ENCODE data around the gene PEX26. TPM values are rescaled to one million over a fixed set of nuclear protein-coding genes. Genes with fewer than 3 reads are reported as not detected.

PEX26 gene
- total RNA-seq, 4 donors from 2014 or later: 31.7 to 47.3 (median 39.1) TPM

DNA sequence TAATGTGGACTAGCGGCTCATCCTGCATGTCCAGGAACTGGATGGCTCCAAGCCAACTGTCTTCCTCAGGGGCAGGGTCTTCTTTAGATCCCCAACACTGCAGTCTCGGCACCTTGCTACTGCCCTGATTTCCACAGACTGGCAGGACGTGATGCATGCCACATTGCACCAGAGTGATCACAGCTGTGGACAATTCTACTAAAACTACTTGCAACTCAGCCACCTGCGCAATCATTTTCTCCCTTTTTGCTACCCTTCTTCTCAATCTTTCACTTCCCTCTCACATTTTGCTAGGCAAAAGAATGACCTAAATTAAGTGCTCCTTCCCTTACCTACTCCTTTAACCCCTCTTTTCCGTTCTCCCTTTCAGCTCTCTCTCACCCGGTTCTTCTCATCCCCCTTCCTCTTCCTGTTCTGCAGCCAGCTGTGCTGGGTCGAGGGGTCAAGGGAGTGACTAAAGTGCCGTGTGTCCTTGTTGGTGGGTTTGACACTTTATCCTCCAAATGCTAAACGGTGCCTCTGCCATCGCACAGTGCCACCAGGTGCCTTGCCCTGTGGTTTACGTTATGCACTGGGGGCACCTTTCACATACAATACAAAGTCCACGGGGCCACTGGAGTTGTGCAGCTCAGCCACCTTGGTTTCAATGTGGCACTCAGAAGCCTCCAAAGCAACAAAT lies 11.5 kb upstream of the PEX26 start:
- Histone ChIP-seq H3K9me3 (no peaks in the 10 kb centered on the region), H3K36me3 (no peaks in the 10 kb centered on the region), H3K27me3 (no peaks in the 10 kb centered on the region), H3K4me1 (peaks cover 7% of the 10 kb centered on the region), H3K27ac (no peak overlapping the region), H3K4me3 (no peak overlapping the region)
- no peak for DNase-seq (ENCODE audit: low spot score in 2 of 2)
- 69% methylated on average over 12 of the region's 12 CpGs for WGBS
- TF ChIP-seq POLR2AphosphoS5 (IDR thresholded peaks at IDR 0.05) (no peak), EP300 (IDR thresholded peaks at IDR 0.05) (no peak), POLR2A (IDR thresholded peaks at IDR 0.05) (no peak)
- TF ChIP-seq, protein P1, sequence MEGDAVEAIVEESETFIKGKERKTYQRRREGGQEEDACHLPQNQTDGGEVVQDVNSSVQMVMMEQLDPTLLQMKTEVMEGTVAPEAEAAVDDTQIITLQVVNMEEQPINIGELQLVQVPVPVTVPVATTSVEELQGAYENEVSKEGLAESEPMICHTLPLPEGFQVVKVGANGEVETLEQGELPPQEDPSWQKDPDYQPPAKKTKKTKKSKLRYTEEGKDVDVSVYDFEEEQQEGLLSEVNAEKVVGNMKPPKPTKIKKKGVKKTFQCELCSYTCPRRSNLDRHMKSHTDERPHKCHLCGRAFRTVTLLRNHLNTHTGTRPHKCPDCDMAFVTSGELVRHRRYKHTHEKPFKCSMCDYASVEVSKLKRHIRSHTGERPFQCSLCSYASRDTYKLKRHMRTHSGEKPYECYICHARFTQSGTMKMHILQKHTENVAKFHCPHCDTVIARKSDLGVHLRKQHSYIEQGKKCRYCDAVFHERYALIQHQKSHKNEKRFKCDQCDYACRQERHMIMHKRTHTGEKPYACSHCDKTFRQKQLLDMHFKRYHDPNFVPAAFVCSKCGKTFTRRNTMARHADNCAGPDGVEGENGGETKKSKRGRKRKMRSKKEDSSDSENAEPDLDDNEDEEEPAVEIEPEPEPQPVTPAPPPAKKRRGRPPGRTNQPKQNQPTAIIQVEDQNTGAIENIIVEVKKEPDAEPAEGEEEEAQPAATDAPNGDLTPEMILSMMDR (IDR thresholded peaks at IDR 0.05): no peak

DNA sequence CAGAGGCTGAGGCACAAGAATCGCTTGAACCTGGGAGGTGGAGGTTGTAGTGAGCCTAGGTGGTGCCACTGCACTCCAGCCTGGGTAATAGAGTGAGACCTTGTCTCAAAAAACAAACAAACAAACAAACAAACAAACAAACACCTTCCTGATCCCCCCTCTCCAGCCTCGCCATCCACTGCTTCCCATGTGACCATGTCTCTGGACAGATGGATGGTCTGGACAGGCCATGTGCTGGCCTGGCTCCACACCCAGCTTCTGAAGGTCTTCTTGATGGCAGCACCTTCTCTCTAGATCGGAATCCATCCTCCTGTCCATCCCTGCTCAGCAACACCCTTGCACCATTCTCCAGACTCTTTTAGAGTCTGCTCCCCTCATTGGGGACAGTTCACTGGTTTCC lies 10.7 kb upstream of the PEX26 start:
- H3K4me3 ChIP-seq: no peak overlapping the region
- no peaks in the 10 kb centered on the region for H3K27me3 ChIP-seq
- no peak for DNase-seq (ENCODE audit: low spot score in 2 of 2)
- H3K9me3 ChIP-seq: no peaks in the 10 kb centered on the region
- WGBS: 96% methylated on average over 3 of the region's 3 CpGs
- H3K27ac ChIP-seq: no peak overlapping the region
- H3K36me3 ChIP-seq: no peaks in the 10 kb centered on the region
- peaks cover under 1% of the 10 kb centered on the region for H3K4me1 ChIP-seq
- TF ChIP-seq EP300 (IDR thresholded peaks at IDR 0.05): no peak
- TF ChIP-seq POLR2AphosphoS5 (IDR thresholded peaks at IDR 0.05): no peak
- TF ChIP-seq POLR2A (IDR thresholded peaks at IDR 0.05): no peak
- TF ChIP-seq, protein P1 (IDR thresholded peaks at IDR 0.05): no peak

DNA sequence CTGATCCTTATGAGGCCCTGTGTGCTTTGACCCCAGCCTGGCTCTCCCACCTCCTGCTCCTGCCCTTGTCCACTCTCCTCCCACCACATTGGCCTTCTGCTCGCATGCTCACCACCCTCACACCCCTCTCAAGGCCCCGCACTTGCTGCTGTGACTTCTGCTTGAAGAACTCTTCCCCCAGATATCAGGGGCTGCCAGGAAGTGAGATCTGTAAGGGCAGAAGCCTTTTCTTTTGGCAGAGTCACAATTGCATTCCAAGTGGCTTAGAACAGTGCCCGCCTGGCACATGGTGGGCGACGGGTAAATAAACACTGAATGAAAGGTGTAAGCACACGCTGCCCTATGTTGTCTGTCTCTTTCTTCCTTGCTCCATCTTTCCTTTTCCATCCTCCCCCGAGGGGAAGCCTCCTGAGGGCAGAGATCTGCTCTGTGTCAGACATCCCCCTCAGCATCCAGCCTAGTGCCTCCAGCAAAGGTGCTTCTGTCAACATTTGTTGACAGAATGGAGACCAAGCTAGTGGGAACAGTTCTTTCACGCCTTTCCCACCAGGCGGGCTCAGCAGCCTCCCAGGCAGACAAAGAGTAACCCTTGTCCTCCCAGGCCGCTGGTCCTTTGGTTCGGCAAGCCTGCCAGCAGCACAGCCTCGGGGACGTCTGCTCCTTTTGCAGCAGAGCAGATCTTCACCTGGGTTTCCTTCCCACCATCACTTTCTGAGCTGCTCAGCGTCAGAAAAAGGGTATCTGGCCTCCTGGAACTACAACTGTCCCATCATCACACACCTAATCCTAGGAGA lies 10.0 kb upstream of the PEX26 start:
- no peaks in the 10 kb centered on the region for H3K27me3 ChIP-seq
- no peaks in the 10 kb centered on the region for H3K36me3 ChIP-seq
- no peak for TF ChIP-seq POLR2AphosphoS5 (IDR thresholded peaks at IDR 0.05)
- TF ChIP-seq EP300 (IDR thresholded peaks at IDR 0.05): no peak
- TF ChIP-seq, protein P1 (IDR thresholded peaks at IDR 0.05): no peak
- TF ChIP-seq POLR2A (IDR thresholded peaks at IDR 0.05): no peak
- H3K4me3 ChIP-seq: no peak overlapping the region
- H3K27ac ChIP-seq: no peak overlapping the region
- WGBS: 71% methylated on average over 14 of the region's 14 CpGs
- DNase-seq (ENCODE audit: low spot score in 2 of 2): no peak
- H3K9me3 ChIP-seq: no peaks in the 10 kb centered on the region
- no peaks in the 10 kb centered on the region for H3K4me1 ChIP-seq

DNA sequence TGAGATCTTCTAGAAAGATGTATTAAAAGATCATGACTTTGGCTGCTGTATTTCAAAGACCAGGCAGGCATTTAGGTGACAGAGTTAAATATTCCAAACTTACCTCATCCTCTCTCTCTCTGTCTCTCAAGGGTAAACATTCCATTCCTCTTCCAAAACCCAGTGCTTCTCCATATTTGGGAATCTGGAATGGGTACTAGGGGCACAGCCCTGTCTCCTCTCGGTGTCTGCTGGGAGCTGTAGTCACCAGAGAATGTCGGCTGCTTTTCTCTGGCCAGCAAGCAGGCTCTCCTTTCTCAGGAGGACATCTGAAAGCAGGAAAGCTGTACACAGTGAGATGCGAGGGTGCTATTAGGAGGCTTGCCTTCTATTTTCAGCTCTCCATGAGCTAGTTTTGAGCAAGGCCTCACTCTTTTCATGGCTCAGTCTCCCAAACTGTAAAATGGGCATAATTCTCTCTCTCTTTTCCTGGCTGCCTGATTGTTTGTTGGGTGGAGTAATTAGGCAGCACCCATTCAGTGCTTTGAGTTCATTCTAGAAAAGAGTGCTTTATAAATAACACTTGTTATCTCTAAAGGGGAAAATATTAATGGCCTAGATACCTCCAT lies 9.3 kb upstream of the PEX26 start:
- H3K36me3 ChIP-seq: no peaks in the 10 kb centered on the region
- 33% methylated on average over 2 of the region's 3 CpGs for WGBS
- no peak overlapping the region for H3K27ac ChIP-seq
- no peaks in the 10 kb centered on the region for H3K27me3 ChIP-seq
- no peaks in the 10 kb centered on the region for H3K9me3 ChIP-seq
- no peak overlapping the region for H3K4me3 ChIP-seq
- no peak for DNase-seq (ENCODE audit: low spot score in 2 of 2)
- H3K4me1 ChIP-seq: no peaks in the 10 kb centered on the region
- TF ChIP-seq, protein P1 (IDR thresholded peaks at IDR 0.05): no peak
- no peak for TF ChIP-seq POLR2A (IDR thresholded peaks at IDR 0.05)
- TF ChIP-seq EP300 (IDR thresholded peaks at IDR 0.05): no peak
- no peak for TF ChIP-seq POLR2AphosphoS5 (IDR thresholded peaks at IDR 0.05)

DNA sequence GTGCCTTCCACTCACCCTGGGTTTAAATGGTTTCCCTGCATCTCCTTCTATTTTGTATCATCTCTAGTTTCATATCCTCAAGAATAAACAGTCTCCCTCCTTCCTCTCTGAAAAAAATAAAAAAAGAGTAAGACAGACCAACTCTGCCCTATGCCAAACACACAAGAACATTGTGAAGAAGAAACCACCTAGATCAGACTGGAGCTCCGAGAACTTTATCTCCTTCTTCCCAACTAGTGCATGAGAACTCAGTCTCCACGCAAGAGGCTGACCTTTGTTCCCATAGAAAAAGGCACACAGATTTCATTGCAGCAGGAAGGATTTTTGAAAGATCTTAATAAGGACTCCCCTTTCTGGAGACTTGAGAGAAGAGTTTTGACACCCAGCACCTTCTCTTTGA lies 8.7 kb upstream of the PEX26 start:
- H3K27ac ChIP-seq: no peak overlapping the region
- no peaks in the 10 kb centered on the region for H3K27me3 ChIP-seq
- TF ChIP-seq, protein P1 (IDR thresholded peaks at IDR 0.05): no peak
- TF ChIP-seq POLR2A (IDR thresholded peaks at IDR 0.05) (no peak), POLR2AphosphoS5 (IDR thresholded peaks at IDR 0.05) (no peak), EP300 (IDR thresholded peaks at IDR 0.05) (no peak)
- no peaks in the 10 kb centered on the region for H3K36me3 ChIP-seq
- WGBS: 95% methylated on average over 2 of the region's 2 CpGs
- no peak for DNase-seq (ENCODE audit: low spot score in 2 of 2)
- no peaks in the 10 kb centered on the region for H3K9me3 ChIP-seq
- no peaks in the 10 kb centered on the region for H3K4me1 ChIP-seq
- no peak overlapping the region for H3K4me3 ChIP-seq
